Hepatocyte (in vitro differentiated cells): Measurements from ENCODE around the gene HIPK3. TPM values are rescaled to one million over a fixed set of nuclear protein-coding genes. Genes with fewer than 3 reads are reported as not detected.

ENCODE experiments used
- DNase-seq: peaks from one replicate; pipeline ENCODE4 v3.0.0-alpha.2; 2016; ENCODE audit warnings: low spot score
- H2AFZ ChIP-seq: fragments of 200-600 bp; sonication (generic); 2 replicates; pipeline ENCODE4 v1.6.0; 2016; ENCODE audit warnings: antibody characterized with exemption, mild to moderate bottlenecking
- H3K27ac ChIP-seq: fragments of 200-600 bp; sonication (generic); 2 replicates; pipeline ENCODE4 v1.5.1; 2016; ENCODE audit warnings: mild to moderate bottlenecking
- H3K27me3 ChIP-seq: fragments of 200-600 bp; sonication (generic); 2 replicates; pipeline ENCODE4 v1.6.1; 2016
- H3K36me3 ChIP-seq: fragments of 200-600 bp; sonication (generic); replicated peaks from 2 replicates; pipeline ENCODE4 v1.5.1; 2016; ENCODE audit warnings: low read depth; ENCODE audit not compliant: insufficient read depth
- H3K4me1 ChIP-seq: fragments of 200-600 bp; sonication (generic); 2 replicates; pipeline ENCODE4 v1.5.1; 2016; ENCODE audit warnings: mild to moderate bottlenecking, moderate library complexity; ENCODE audit not compliant: insufficient read depth
- H3K4me2 ChIP-seq: fragments of 200-600 bp; sonication (generic); 2 replicates; pipeline ENCODE4 v1.6.0; 2016
- H3K4me3 ChIP-seq: fragments of 200-600 bp; sonication (generic); 2 replicates; pipeline ENCODE4 v1.5.1; 2016; ENCODE audit warnings: mild to moderate bottlenecking
- H3K79me2 ChIP-seq: fragments of 200-600 bp; sonication (generic); 2 replicates; pipeline ENCODE4 v1.6.0; 2017; ENCODE audit warnings: mild to moderate bottlenecking
- H3K9me2 ChIP-seq: fragments of 200-600 bp; sonication (generic); replicated peaks from 2 replicates; pipeline ENCODE4 v1.6.0; 2017; ENCODE audit warnings: mild to moderate bottlenecking; ENCODE audit not compliant: insufficient read depth
- H3K9me3 ChIP-seq: fragments of 200-600 bp; sonication (generic); 2 replicates; pipeline ENCODE4 v1.5.1; 2016; ENCODE audit warnings: low read depth, mild to moderate bottlenecking
- H4K20me1 ChIP-seq: fragments of 200-600 bp; sonication (generic); 2 replicates; pipeline ENCODE4 v1.6.0; 2016; ENCODE audit warnings: mild to moderate bottlenecking; ENCODE audit not compliant: insufficient read depth, poor library complexity, severe bottlenecking
- CTCF ChIP-seq: fragments of 200-600 bp; sonication (generic); IDR thresholded peaks from 2 replicates; pipeline ENCODE4 v1.5.1; 2016; ENCODE audit warnings: antibody characterized with exemption, mild to moderate bottlenecking; ENCODE audit not compliant: poor library complexity
- EZH2 ChIP-seq: fragments of 200-600 bp; sonication (generic); IDR thresholded peaks from 2 replicates; pipeline ENCODE4 v1.6.1; 2016; ENCODE audit warnings: antibody characterized with exemption, mild to moderate bottlenecking, borderline replicate concordance
- EZH2phosphoT487 ChIP-seq: fragments of 200-600 bp; sonication (generic); IDR thresholded peaks from one replicate; pipeline ENCODE4 v1.6.1; 2018; ENCODE audit warnings: antibody characterized with exemption, mild to moderate bottlenecking, low read depth, moderate library complexity; ENCODE audit not compliant: unreplicated experiment, severe bottlenecking
- WGBS: methylation state at CpG from one replicate; pipeline ENCODE4 v1.1.6; 2016; ENCODE audit warnings: low lambda C conversion rate; ENCODE audit errors: missing lambda C conversion rate; 5-methylcytosine and 5-hydroxymethylcytosine counted together
- polyA plus RNA-seq: library from polyadenylated mRNA; unstranded; fragments of >200 nt; fragmentation: Nextera tagmentation; extraction: Ambion mirVana; gene quantifications from 2 replicates; pipeline ENCODE4 v1.2.1, GENCODE V29; 2016
- total RNA-seq: library from RNA; depleted of rRNA; stranded (reverse); fragments of >200 nt; gene quantifications from 2 replicates; pipeline ENCODE4 v1.2.3, GENCODE V29; 2014

Gene HIPK3
- total and polyA plus RNA-seq, 2 experiments from 2014 or later = 25.0 to 123 TPM

DNA sequence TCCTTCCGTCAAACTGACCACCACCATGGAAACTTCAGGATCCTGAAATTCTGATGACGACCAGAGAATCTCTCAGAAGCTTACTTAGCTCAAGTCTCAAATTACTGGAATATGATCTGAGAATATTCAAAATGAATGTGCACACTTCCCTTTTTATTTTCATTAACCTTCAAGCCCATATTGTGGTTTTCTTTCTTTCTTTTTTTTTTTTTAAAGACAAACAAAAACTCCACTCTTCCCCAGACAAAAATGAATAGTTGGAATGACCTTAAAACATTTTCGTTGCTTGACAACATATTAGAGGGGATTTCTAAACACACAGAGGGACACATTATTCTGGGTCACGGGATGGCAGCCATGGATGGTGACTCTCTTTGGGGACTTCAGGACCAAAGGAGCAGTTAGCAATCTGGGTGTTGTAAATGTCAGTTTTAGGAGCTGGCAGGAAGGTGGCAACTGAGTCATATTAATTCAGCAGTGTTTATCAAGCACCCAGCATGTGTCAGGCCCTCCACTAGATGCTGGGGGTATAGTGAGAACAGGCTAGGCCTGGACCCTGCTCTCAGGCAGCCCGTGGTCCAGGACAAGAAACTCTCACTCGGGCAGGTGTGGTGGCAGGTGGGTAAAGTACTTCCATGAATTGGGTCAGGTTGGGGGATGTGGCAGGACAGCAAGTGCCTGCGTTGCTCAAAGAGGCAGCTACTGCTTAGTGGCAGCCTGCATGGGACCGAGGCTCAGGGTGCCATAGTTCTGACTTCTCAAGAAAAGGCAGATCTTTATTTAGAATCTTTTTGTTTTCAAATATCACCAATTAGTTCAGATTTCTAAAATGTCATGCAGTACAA is 126.1 kb downstream of the HIPK3 start:
- H3K9me3 ChIP-seq = peaks cover 5% of the 10 kb centered on the region
- H3K36me3 ChIP-seq = no peaks in the 10 kb centered on the region
- H2AFZ ChIP-seq = no peak overlapping the region
- H3K4me3 ChIP-seq = no peak overlapping the region
- H3K27ac ChIP-seq = no peak overlapping the region
- H3K79me2 ChIP-seq = no peaks in the 10 kb centered on the region
- WGBS = 77% methylated on average over 8 of the region's 8 CpGs
- TF ChIP-seq EZH2phosphoT487 (no peak), CTCF (no peak)
- no peaks in the 10 kb centered on the region for H3K9me2 ChIP-seq
- H4K20me1 ChIP-seq = no peaks in the 10 kb centered on the region
- DNase-seq = no peak
- no peak overlapping the region for H3K4me2 ChIP-seq
- H3K4me1 ChIP-seq = no peaks in the 10 kb centered on the region
- H3K27me3 ChIP-seq = peaks cover 37% of the 10 kb centered on the region

DNA sequence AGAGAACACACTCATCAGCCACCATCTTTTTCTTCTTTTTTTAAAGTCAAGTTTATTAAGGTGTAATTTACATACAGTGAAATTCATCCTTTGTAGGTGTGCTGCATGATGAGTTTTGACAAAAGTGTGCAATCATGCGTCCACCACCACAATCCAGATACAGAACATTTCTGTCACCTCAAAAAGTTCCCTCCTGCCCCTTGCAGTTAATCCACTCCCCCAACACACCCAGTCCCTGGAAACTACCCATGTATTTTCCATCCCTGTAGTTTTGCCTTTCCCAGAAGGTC is 126.7 kb downstream of the HIPK3 start:
- no peaks in the 10 kb centered on the region for H3K79me2 ChIP-seq
- H3K4me2 ChIP-seq = no peak overlapping the region
- H3K27me3 ChIP-seq = peaks cover 31% of the 10 kb centered on the region
- H2AFZ ChIP-seq = no peak overlapping the region
- no peaks in the 10 kb centered on the region for H4K20me1 ChIP-seq
- peaks cover 5% of the 10 kb centered on the region for H3K9me3 ChIP-seq
- H3K4me1 ChIP-seq = no peaks in the 10 kb centered on the region
- 86% methylated on average over 1 of the region's 1 CpG for WGBS
- TF ChIP-seq EZH2phosphoT487 (no peak), CTCF (no peak), EZH2 (no peak)
- H3K36me3 ChIP-seq = no peaks in the 10 kb centered on the region
- H3K4me3 ChIP-seq = no peak overlapping the region
- no peak for DNase-seq
- H3K27ac ChIP-seq = no peak overlapping the region
- H3K9me2 ChIP-seq = no peaks in the 10 kb centered on the region

GRCh38 chr11:33384220-33384619 is 127.0 kb downstream of the HIPK3 start:
- Histone ChIP-seq H3K9me2 (no peaks in the 10 kb centered on the region), H3K4me2 (no peak overlapping the region), H3K36me3 (no peaks in the 10 kb centered on the region), H3K4me1 (no peaks in the 10 kb centered on the region), H3K9me3 (peaks cover 5% of the 10 kb centered on the region), H4K20me1 (no peaks in the 10 kb centered on the region), H3K27ac (no peak overlapping the region), H3K27me3 (peaks cover 28% of the 10 kb centered on the region), H2AFZ (no peak overlapping the region), H3K4me3 (no peak overlapping the region), H3K79me2 (no peaks in the 10 kb centered on the region)
- TF ChIP-seq EZH2phosphoT487 = no peak
- no peak for TF ChIP-seq CTCF
- TF ChIP-seq EZH2 = no peak
- DNase-seq = no peak
- 84% methylated on average over 2 of the region's 2 CpGs for WGBS

DNA sequence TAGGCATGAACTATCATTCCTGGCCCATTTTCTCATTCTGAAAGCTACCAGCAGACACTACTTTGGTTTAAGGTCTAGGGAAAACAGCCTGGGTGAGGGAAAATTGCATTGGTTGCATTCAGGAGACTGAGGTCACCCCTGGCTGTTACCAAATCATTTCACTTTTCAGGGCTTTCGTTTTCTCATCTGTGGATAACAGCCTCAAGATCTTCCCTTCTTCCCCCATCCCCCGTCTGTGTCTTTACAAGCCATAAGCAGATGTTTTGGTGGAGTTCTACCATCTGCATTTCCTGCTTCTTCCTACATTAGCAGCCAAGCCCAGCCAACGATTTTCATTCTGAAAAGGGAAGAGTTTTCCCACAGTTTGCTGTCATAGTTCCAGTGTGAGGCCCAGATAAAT is 130.4 kb downstream of the HIPK3 start:
- WGBS = 79% methylated on average over 3 of the region's 3 CpGs
- H2AFZ ChIP-seq = no peak overlapping the region
- TF ChIP-seq CTCF (no peak), EZH2 (no peak), EZH2phosphoT487 (no peak)
- no peaks in the 10 kb centered on the region for H3K9me2 ChIP-seq
- H3K4me3 ChIP-seq = no peak overlapping the region
- H3K4me1 ChIP-seq = no peaks in the 10 kb centered on the region
- no peaks in the 10 kb centered on the region for H4K20me1 ChIP-seq
- no peaks in the 10 kb centered on the region for H3K79me2 ChIP-seq
- no peak overlapping the region for H3K27ac ChIP-seq
- H3K9me3 ChIP-seq = peaks cover 5% of the 10 kb centered on the region
- DNase-seq = no peak
- no peaks in the 10 kb centered on the region for H3K27me3 ChIP-seq
- no peaks in the 10 kb centered on the region for H3K36me3 ChIP-seq
- no peak overlapping the region for H3K4me2 ChIP-seq
